Esophagus squamous epithelium (tissue), 5 donors: ENCODE data around the gene NFYB. TPM values are rescaled to one million over a fixed set of nuclear protein-coding genes. Genes with fewer than 3 reads are reported as not detected.

Experiments
- DNase-seq: peaks from one replicate; lab custom pipeline; 2025; lab: John Stamatoyannopoulos, UW
- H3K27ac ChIP-seq, 4 donors: fragments of 200-600 bp; sonication (generic); one replicate each; pipeline ENCODE4 v1.5.1; 2016 to 2019; ENCODE audit warnings: mild to moderate bottlenecking in 1 of 4
- H3K27me3 ChIP-seq, 4 donors: fragments of 200-600 bp; sonication (generic); 1 replicate in 3 of 4; 2 replicates in 1 of 4; pipeline versions ENCODE4 v1.5.1 to v1.6.0; 2017 to 2021; ENCODE audit warnings: antibody characterized with exemption in 1 of 4
- H3K36me3 ChIP-seq, 3 donors: fragments of 200-600 bp; sonication (generic); one replicate each; pipeline ENCODE4 v1.5.1; 2016 to 2019
- H3K4me1 ChIP-seq, 3 donors: fragments of 200-600 bp; sonication (generic); one replicate each; pipeline ENCODE4 v1.5.1; 2017 to 2019
- H3K4me3 ChIP-seq, 4 donors: fragments of 200-600 bp; sonication (generic); 1 replicate in 3 of 4; 2 replicates in 1 of 4; pipeline ENCODE4 v1.5.1; 2016 to 2019; ENCODE audit warnings: mild to moderate bottlenecking in 2 of 4, moderate library complexity in 1 of 4
- H3K9me3 ChIP-seq, 3 donors: fragments of 200-600 bp; sonication (generic); one replicate each; pipeline ENCODE4 v1.5.1; 2016 to 2019
- POLR2A ChIP-seq, 4 donors: fragments of 450-650 bp; IDR thresholded peaks; one replicate each; pipeline ENCODE4 v1.6.1; 2017; ENCODE audit warnings: antibody characterized with exemption in 4 of 4, mild to moderate bottlenecking in 4 of 4, moderate library complexity in 3 of 4
- WGBS, 2 donors: methylation state at CpG; one replicate each; pipeline ENCODE4 v1.1.5; 2018; 5-methylcytosine and 5-hydroxymethylcytosine counted together
- intact Hi-C: fragments of 100-400 bp; cut with DNase I; formaldehyde crosslinking; loops from one replicate; pipeline ENCODE4 v1.15.0; 2022
- total RNA-seq, 4 donors: library from RNA; depleted of rRNA; stranded (reverse); fragments of >200 nt; gene quantifications; one replicate each; pipeline ENCODE4 v1.1.0, GENCODE V29; 2016
- TF ChIP-seq, protein P1 (sequence below), 6 experiments: fragments of 450-650 bp in 4 of 6; fragments of 200-600 bp in 2 of 6; sonication (generic) in 2 of 6; IDR thresholded peaks; one replicate each; pipeline ENCODE4 v1.5.1; 2016 to 2019; ENCODE audit warnings: antibody characterized with exemption in 6 of 6, mild to moderate bottlenecking in 4 of 6, moderate library complexity in 4 of 6
- donor health status: DM: yes; HTN: yes; CAD: no.

Gene NFYB
- total RNA-seq, 4 donors from 2014 or later, result 8.1 to 31.5 (median 12.9) TPM

DNA sequence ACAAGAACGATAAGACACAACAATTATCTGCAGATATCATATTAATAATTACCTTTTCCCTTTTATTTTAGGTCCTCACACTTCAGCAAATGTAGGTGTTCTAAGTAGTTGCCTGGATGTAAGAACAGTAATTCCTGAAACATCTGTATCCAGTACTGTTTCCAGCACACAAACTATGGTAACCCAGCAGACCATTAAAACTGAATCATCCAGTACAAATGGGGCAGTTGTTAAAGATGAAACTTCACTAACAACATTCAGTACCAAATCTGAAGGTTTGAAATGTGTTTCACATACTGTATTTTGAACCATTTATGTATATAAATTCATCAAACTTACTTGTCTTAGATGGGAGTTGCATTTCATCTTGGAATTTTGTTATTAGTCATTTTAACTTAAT, 42.7 kb downstream of the NFYB start:
- 74 to 80% methylated on average over 1 of the region's 1 CpG for WGBS, 2 donors
- no peak for TF ChIP-seq POLR2A (IDR thresholded peaks at IDR 0.05)
- TF ChIP-seq, protein P1, sequence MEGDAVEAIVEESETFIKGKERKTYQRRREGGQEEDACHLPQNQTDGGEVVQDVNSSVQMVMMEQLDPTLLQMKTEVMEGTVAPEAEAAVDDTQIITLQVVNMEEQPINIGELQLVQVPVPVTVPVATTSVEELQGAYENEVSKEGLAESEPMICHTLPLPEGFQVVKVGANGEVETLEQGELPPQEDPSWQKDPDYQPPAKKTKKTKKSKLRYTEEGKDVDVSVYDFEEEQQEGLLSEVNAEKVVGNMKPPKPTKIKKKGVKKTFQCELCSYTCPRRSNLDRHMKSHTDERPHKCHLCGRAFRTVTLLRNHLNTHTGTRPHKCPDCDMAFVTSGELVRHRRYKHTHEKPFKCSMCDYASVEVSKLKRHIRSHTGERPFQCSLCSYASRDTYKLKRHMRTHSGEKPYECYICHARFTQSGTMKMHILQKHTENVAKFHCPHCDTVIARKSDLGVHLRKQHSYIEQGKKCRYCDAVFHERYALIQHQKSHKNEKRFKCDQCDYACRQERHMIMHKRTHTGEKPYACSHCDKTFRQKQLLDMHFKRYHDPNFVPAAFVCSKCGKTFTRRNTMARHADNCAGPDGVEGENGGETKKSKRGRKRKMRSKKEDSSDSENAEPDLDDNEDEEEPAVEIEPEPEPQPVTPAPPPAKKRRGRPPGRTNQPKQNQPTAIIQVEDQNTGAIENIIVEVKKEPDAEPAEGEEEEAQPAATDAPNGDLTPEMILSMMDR (IDR thresholded peaks at IDR 0.05), result no peak
- Histone ChIP-seq H3K4me1 (no peaks in the 10 kb centered on the region), H3K36me3 (peaks cover 0 to 99% (median 12%) of the 10 kb centered on the region in 3 donors), H3K27me3 (no peaks in the 10 kb centered on the region), H3K9me3 (no peaks in the 10 kb centered on the region), H3K4me3 (no peak overlapping the region), H3K27ac (no peak overlapping the region)
- no peak for DNase-seq
- intact Hi-C loops, result no loop called here

DNA sequence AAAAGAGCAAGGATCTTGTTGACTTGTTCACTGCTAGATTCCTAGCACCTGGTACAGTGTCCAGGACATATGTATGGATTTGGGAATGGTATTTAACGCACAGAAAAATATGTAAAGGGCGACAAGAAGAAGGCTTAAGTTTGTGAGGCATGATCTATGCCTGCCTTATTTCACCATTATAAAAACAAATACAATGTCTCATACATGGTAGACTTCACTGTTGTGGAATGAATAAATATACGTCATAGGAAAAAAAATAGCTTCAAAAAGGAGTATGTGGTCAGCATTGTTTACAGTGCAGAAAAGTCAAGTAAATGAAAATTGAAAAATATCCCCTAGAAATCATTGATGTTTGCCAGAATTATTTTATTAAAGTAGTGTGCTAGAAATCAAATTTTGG, 43.7 kb downstream of the NFYB start:
- Histone ChIP-seq H3K27me3 (no peaks in the 10 kb centered on the region), H3K4me1 (no peaks in the 10 kb centered on the region), H3K27ac (no peak overlapping the region), H3K4me3 (no peak overlapping the region), H3K36me3 (peaks cover 0 to 99% (median 13%) of the 10 kb centered on the region in 3 donors), H3K9me3 (no peaks in the 10 kb centered on the region)
- 91 to 95% methylated on average over 3 of the region's 3 CpGs for WGBS, 2 donors
- intact Hi-C loops, result no loop called here
- no peak for TF ChIP-seq POLR2A (IDR thresholded peaks at IDR 0.05)
- TF ChIP-seq, protein P1 (IDR thresholded peaks at IDR 0.05), result no peak
- no peak for DNase-seq

DNA sequence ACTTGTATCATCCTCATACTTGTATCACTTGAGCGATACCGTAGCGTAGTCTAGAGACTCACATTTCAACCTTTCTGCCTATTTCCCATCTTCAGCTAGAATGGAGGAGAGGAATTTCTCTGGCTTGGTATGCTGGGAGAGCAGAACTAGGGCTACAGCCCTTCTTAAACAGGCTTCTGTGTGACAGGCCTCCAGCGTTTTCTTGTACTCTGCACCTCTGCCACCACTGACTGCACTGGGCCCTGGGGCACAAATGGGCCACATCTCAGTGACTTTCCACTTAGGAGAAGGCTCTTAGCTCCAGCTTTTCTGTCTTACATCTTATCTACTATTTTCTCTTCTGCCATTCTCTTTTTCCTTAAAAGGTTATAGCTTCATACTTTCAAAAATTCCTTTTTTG, 46.9 kb downstream of the NFYB start:
- H3K9me3 ChIP-seq, result no peaks in the 10 kb centered on the region
- WGBS, 2 donors, result 90 to 100% methylated on average over 4 of the region's 4 CpGs
- no peak overlapping the region for H3K27ac ChIP-seq
- TF ChIP-seq, protein P1 (IDR thresholded peaks at IDR 0.05), result no peak
- no peak for TF ChIP-seq POLR2A (IDR thresholded peaks at IDR 0.05)
- intact Hi-C loops, result no loop called here
- peaks cover 0 to 99% (median 21%) of the 10 kb centered on the region in 3 donors for H3K36me3 ChIP-seq
- H3K27me3 ChIP-seq, result no peaks in the 10 kb centered on the region
- H3K4me3 ChIP-seq, result no peak overlapping the region
- no peak for DNase-seq
- H3K4me1 ChIP-seq, result no peaks in the 10 kb centered on the region

DNA sequence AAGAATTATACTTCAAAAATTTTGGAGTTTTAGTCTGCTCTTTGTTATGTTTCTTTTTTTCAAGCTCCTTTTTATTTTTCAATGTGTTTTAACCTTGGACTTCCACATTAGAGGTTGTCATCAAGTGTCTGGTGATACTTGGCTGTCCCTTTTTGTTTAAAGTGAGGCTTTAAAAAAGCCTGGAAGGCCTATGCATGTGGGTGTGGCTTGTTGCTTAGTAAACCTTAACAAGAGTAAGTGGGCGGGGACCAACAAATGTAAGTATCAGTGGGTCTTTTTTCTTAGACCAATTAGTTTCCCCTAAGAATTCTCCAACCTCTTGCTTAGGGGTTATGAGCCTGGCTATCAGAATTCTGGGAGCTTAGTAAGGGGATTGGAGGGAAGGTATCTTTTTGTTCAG, 47.3 kb downstream of the NFYB start:
- peaks cover 0 to 99% (median 21%) of the 10 kb centered on the region in 3 donors for H3K36me3 ChIP-seq
- no peaks in the 10 kb centered on the region for H3K4me1 ChIP-seq
- TF ChIP-seq, protein P1 (IDR thresholded peaks at IDR 0.05), result no peak
- no peak for TF ChIP-seq POLR2A (IDR thresholded peaks at IDR 0.05)
- H3K4me3 ChIP-seq, result no peak overlapping the region
- WGBS, 2 donors, result 89 to 95% methylated on average over 1 of the region's 1 CpG
- DNase-seq, result no peak
- no peaks in the 10 kb centered on the region for H3K9me3 ChIP-seq
- intact Hi-C loops, result no loop called here
- H3K27ac ChIP-seq, result no peak overlapping the region
- H3K27me3 ChIP-seq, result no peaks in the 10 kb centered on the region

DNA sequence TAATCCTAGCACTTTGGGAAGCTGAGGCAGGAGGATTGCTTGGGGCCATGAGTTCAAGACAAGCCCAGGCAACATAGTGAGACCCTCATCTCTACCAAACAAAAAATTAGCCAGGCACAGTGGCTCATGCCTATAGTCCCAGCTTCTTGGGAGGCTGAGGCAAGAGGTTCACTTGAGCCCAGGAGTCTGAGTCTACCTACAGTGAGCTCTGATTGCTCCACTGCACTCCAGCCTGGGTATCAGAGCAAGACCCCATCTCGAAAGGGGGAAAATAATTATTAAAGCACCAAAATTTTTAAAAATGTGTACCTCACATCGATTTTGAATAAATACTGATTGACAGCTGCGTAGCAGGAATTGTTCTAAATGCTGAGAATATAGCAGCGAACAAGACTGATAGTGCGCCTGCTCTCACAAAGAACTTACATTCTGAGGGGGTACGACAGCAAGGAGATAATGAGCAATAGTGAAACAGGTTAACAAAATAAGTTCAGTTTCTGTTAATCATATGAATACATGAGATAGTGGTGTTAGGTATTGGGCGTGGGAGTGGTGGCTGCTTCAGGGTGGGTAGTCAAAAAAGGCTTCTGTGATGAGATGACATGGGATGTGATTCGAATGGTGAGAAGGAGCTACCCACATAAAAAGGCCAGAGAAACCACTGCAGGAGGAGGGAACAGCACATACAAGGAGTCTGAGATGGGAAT, 54.1 kb downstream of the NFYB start:
- WGBS, 2 donors, result 89 to 92% methylated on average over 8 of the region's 8 CpGs
- no peaks in the 10 kb centered on the region for H3K4me1 ChIP-seq
- H3K9me3 ChIP-seq, result no peaks in the 10 kb centered on the region
- peaks cover 8 to 79% (median 23%) of the 10 kb centered on the region in 3 donors for H3K36me3 ChIP-seq
- H3K4me3 ChIP-seq, result no peak overlapping the region
- TF ChIP-seq, protein P1 (IDR thresholded peaks at IDR 0.05), result no peak
- TF ChIP-seq POLR2A (IDR thresholded peaks at IDR 0.05), result no peak
- H3K27ac ChIP-seq, result no peak overlapping the region
- intact Hi-C loops, result no loop called here
- H3K27me3 ChIP-seq, result no peaks in the 10 kb centered on the region
- DNase-seq, result no peak
